Naive thymus-derived CD4-positive, alpha-beta T cell (primary cell): ENCODE data around the gene TMEM198. TPM values are rescaled to one million over a fixed set of nuclear protein-coding genes. Genes with fewer than 3 reads are reported as not detected.

Source experiments
- ATAC-seq: fragments of 150-1000 bp; cut with Tn5 transposase; 2 replicates; pipeline ENCODE4 v1.10.0; 2021; ENCODE audit warnings: mild to moderate bottlenecking, moderate library complexity
- CTCF ChIA-PET: fragments of 350-600 bp; sonication (Branson Sonifier 250); formaldehyde crosslinking; loops from one replicate; lab custom pipeline; 2021; ENCODE audit warnings: antibody characterized with exemption; lab: Charles Lee
- POLR2A ChIA-PET: fragments of 350-600 bp; sonication (Branson Sonifier 250); formaldehyde crosslinking; loops from one replicate; lab custom pipeline; 2021; ENCODE audit warnings: antibody characterized with exemption, inconsistent platforms; lab: Charles Lee
- DNase-seq, 9 donors: peaks; one replicate each; pipeline versions ENCODE4 v3.0.0 to v3.0.0-alpha.2; 2020 to 2022; ENCODE audit warnings: mixed read lengths in 1 of 9
- H3K27ac ChIP-seq: one replicate; pipeline ENCODE4 v1.7.0; 2013; ENCODE audit warnings: mild to moderate bottlenecking, low read depth, low read length, moderate library complexity
- H3K27me3 ChIP-seq, 2 donors: one replicate each; pipeline ENCODE4 v1.7.0; 2013; ENCODE audit warnings: low read length in 2 of 2, mild to moderate bottlenecking in 2 of 2, moderate library complexity in 2 of 2; ENCODE audit not compliant: control insufficient read depth in 2 of 2, insufficient read depth in 2 of 2
- H3K36me3 ChIP-seq, 3 experiments: 1 replicate in 2 of 3; 2 replicates in 1 of 3; pipeline ENCODE4 v1.7.0; 2013; ENCODE audit warnings: low read length in 3 of 3, mild to moderate bottlenecking in 3 of 3, moderate library complexity in 1 of 3; ENCODE audit not compliant: insufficient read depth in 3 of 3, control insufficient read depth in 2 of 3
- H3K4me1 ChIP-seq, 2 donors: one replicate each; pipeline ENCODE4 v1.7.0; 2013; ENCODE audit warnings: low read length in 2 of 2, mild to moderate bottlenecking in 2 of 2, moderate library complexity in 1 of 2; ENCODE audit not compliant: control insufficient read depth in 2 of 2, insufficient read depth in 2 of 2
- H3K4me3 ChIP-seq: 2 replicates; pipeline ENCODE4 v1.7.0; 2013; ENCODE audit warnings: mild to moderate bottlenecking, low read length
- H3K9me3 ChIP-seq, 3 experiments: 1 replicate in 2 of 3; 2 replicates in 1 of 3; pipeline ENCODE4 v1.7.0; 2013; ENCODE audit warnings: low read length in 3 of 3; ENCODE audit not compliant: control insufficient read depth in 2 of 3
- H3K27ac Mint-ChIP-seq, 9 donors: one replicate each; pipeline ENCODE4 v1.8.0; 2020 to 2022; ENCODE audit warnings: mixed read lengths in 9 of 9, mild to moderate bottlenecking in 8 of 9, moderate library complexity in 5 of 9, inconsistent platforms in 2 of 9
- H3K27me3 Mint-ChIP-seq, 5 donors: one replicate each; pipeline ENCODE4 v1.8.0; 2021 to 2022; ENCODE audit warnings: mixed read lengths in 5 of 5, mild to moderate bottlenecking in 1 of 5
- H3K36me3 Mint-ChIP-seq, 5 donors: one replicate each; pipeline ENCODE4 v1.8.0; 2020 to 2022; ENCODE audit warnings: mixed read lengths in 5 of 5, mild to moderate bottlenecking in 3 of 5, inconsistent platforms in 1 of 5
- H3K4me1 Mint-ChIP-seq, 7 donors: one replicate each; pipeline ENCODE4 v1.8.0; 2020 to 2022; ENCODE audit warnings: mixed read lengths in 7 of 7, mild to moderate bottlenecking in 3 of 7, inconsistent platforms in 1 of 7
- H3K4me3 Mint-ChIP-seq, 10 donors: one replicate each; pipeline ENCODE4 v1.8.0; 2020 to 2022; ENCODE audit warnings: mild to moderate bottlenecking in 10 of 10, mixed read lengths in 10 of 10, moderate library complexity in 6 of 10, inconsistent platforms in 2 of 10
- H3K9me3 Mint-ChIP-seq, 11 donors: one replicate each; pipeline ENCODE4 v1.8.0; 2020 to 2022; ENCODE audit warnings: mixed read lengths in 11 of 11, mild to moderate bottlenecking in 4 of 11, inconsistent platforms in 1 of 11, moderate library complexity in 1 of 11
- intact Hi-C, 2 donors: fragments of 100-400 bp; cut with micrococcal nuclease; formaldehyde crosslinking; loops; one replicate each; pipeline ENCODE4 v1.15.1; 2023
- polyA plus RNA-seq, 2 donors: library from polyadenylated mRNA; unstranded; fragments of 300-500 nt; fragmentation: Illumina TruSeq; gene quantifications; one replicate each; pipeline ENCODE4 v1.2.3, GENCODE V29; 2021
- total RNA-seq, 6 experiments: library from RNA in 5 of 6; stranded (reverse) in 5 of 6; gene quantifications; 1 replicate in 5 of 6; 2 replicates in 1 of 6; pipeline ENCODE4 v1.2.3 and lab custom pipeline; 2021 to 2026

The TMEM198 gene
- total and polyA plus RNA-seq, 7 experiments from 2014 or later = 0.45 to 0.69 (median 0.50) TPM; not detected in 3

GRCh38 chr2:219570194-219570923 is 26.5 kb downstream of the TMEM198 start:
- POLR2A ChIA-PET = interaction anchor here (0.7 kb wide), 1 partner anchor 27 kb away, joined by 3 read pairs; the partner anchor contains the start of genes CHPF and TMEM198
- DNase-seq (no peak), ATAC-seq (peak; percentile 17)
- Mint-ChIP-seq H3K9me3 (no peaks in the 10 kb centered on the region), H3K27me3 (peaks cover 17 to 57% (median 33%) of the 10 kb centered on the region in 5 donors), H3K27ac (no peak overlapping the region), H3K4me1 (peaks cover 0 to 5% (median 0%) of the 10 kb centered on the region in 7 donors), H3K4me3 (peak overlapping the region in 7 of 10 donors; percentile 17 to 78 (median 38)), H3K36me3 (no peaks in the 10 kb centered on the region)
- peaks cover 0 to 10% of the 10 kb centered on the region in 2 donors for H3K27me3 ChIP-seq
- no peaks in the 10 kb centered on the region for H3K4me1 ChIP-seq
- CTCF ChIA-PET = interaction anchor here (1.3 kb wide), 1 partner anchor 10 kb away, joined by 4 read pairs; no protein-coding TSS in a partner anchor
- no peak overlapping the region for H3K4me3 ChIP-seq
- H3K36me3 ChIP-seq = no peaks in the 10 kb centered on the region
- intact Hi-C loops = no loop called here
- H3K27ac ChIP-seq = no peak overlapping the region
- no peaks in the 10 kb centered on the region for H3K9me3 ChIP-seq

GRCh38 chr2:219570924-219571310 is 27.1 kb downstream of the TMEM198 start:
- Histone ChIP-seq H3K27me3 (peaks cover 0 to 10% of the 10 kb centered on the region in 2 donors), H3K9me3 (no peaks in the 10 kb centered on the region), H3K4me3 (no peak overlapping the region), H3K36me3 (no peaks in the 10 kb centered on the region), H3K4me1 (no peaks in the 10 kb centered on the region), H3K27ac (no peak overlapping the region)
- Mint-ChIP-seq H3K9me3 (no peaks in the 10 kb centered on the region), H3K4me3 (peak overlapping the region in 2 of 10 donors; percentile 35 to 78), H3K4me1 (peaks cover 0 to 5% (median 0%) of the 10 kb centered on the region in 7 donors), H3K27ac (no peak overlapping the region), H3K36me3 (no peaks in the 10 kb centered on the region), H3K27me3 (peaks cover 21 to 58% (median 39%) of the 10 kb centered on the region in 5 donors)
- ATAC-seq (peak; percentile 18), DNase-seq (no peak)
- CTCF ChIA-PET = interaction anchor here (1.3 kb wide), 1 partner anchor 10 kb away, joined by 4 read pairs; no protein-coding TSS in a partner anchor
- POLR2A ChIA-PET = interaction anchor here (0.6 to 0.7 kb wide), 2 partner anchors 27 kb away, joined by 3 to 5 read pairs; partner anchors contain the start of genes CHPF, STK11IP and TMEM198
- intact Hi-C loops = no loop called here

GRCh38 chr2:219571311-219572236 is 27.7 kb downstream of the TMEM198 start, which contains the start of gene OBSL1:
OBSL1 (minus strand) TSS chr2:219571539; CDS start chr2:219571232, 307 bp downstream.
- Histone ChIP-seq H3K36me3 (no peaks in the 10 kb centered on the region), H3K27me3 (peaks cover 0 to 10% of the 10 kb centered on the region in 2 donors), H3K4me1 (no peaks in the 10 kb centered on the region), H3K4me3 (no peak within 1 kb of the TSS), H3K27ac (no peak within 1 kb of the TSS), H3K9me3 (no peaks in the 10 kb centered on the region)
- no peaks in the 10 kb centered on the region for H3K9me3 Mint-ChIP-seq
- H3K27me3 Mint-ChIP-seq = peaks cover 21 to 58% (median 39%) of the 10 kb centered on the region in 5 donors
- POLR2A ChIA-PET = interaction anchor here (0.6 to 0.7 kb wide), 2 partner anchors 26 to 28 kb away, joined by 3 to 5 read pairs; partner anchors contain the start of genes CHPF, STK11IP and TMEM198
- peak within 1 kb of the TSS in 7 of 10 donors; percentile 17 to 78 (median 41) for H3K4me3 Mint-ChIP-seq
- intact Hi-C loops = no loop called here
- no peaks in the 10 kb centered on the region for H3K36me3 Mint-ChIP-seq
- DNase-seq = no peak
- H3K4me1 Mint-ChIP-seq = peaks cover 0 to 5% (median 0%) of the 10 kb centered on the region in 7 donors
- H3K27ac Mint-ChIP-seq = no peak within 1 kb of the TSS
- peak; percentile 23 for ATAC-seq
- CTCF ChIA-PET = interaction anchor here (1.3 kb wide), 1 partner anchor 11 kb away, joined by 4 read pairs; no protein-coding TSS in a partner anchor

- Mint-ChIP-seq H3K9me3 (no peaks in the 10 kb centered on the region), H3K36me3 (no peaks in the 10 kb centered on the region), H3K27me3 (peaks cover 25 to 62% (median 42%) of the 10 kb centered on the region in 5 donors), H3K27ac (no peak within 1 kb of the TSS), H3K4me3 (peak within 1 kb of the TSS in 8 of 10 donors; percentile 6 to 78 (median 24)), H3K4me1 (peaks cover 0 to 5% (median 0%) of the 10 kb centered on the region in 7 donors)
- no peak within 1 kb of the TSS for H3K4me3 ChIP-seq
- H3K27ac ChIP-seq = no peak within 1 kb of the TSS
- ChIA-PET POLR2A (no interaction called here), CTCF (no interaction called here)
- DNase-seq = no peak
- intact Hi-C loops = no loop called here
- H3K4me1 ChIP-seq = no peaks in the 10 kb centered on the region
- no peaks in the 10 kb centered on the region for H3K9me3 ChIP-seq
- H3K27me3 ChIP-seq = peaks cover 0 to 10% of the 10 kb centered on the region in 2 donors
- peak; percentile 19 for ATAC-seq
- no peaks in the 10 kb centered on the region for H3K36me3 ChIP-seq
Measured at GRCh38 chr2:219572237-219573001, 28.6 kb downstream of the TMEM198 start, which contains the start of gene INHA. INHA (plus strand) TSS chr2:219572310; CDS start chr2:219572375, 65 bp downstream.

GRCh38 chr2:219573166-219573565 is 29.3 kb downstream of the TMEM198 start:
- ChIA-PET POLR2A (no interaction called here), CTCF (no interaction called here)
- ATAC-seq = no peak
- no peaks in the 10 kb centered on the region for H3K36me3 ChIP-seq
- H3K27ac ChIP-seq = no peak overlapping the region
- Mint-ChIP-seq H3K9me3 (no peaks in the 10 kb centered on the region), H3K4me3 (peak overlapping the region in 3 of 10 donors; percentile 1 to 78 (median 6)), H3K27me3 (peaks cover 23 to 55% (median 44%) of the 10 kb centered on the region in 5 donors), H3K27ac (no peak overlapping the region), H3K4me1 (peaks cover 0 to 5% (median 0%) of the 10 kb centered on the region in 7 donors), H3K36me3 (no peaks in the 10 kb centered on the region)
- no peaks in the 10 kb centered on the region for H3K9me3 ChIP-seq
- H3K4me3 ChIP-seq = no peak overlapping the region
- intact Hi-C loops = no loop called here
- no peak for DNase-seq
- H3K4me1 ChIP-seq = no peaks in the 10 kb centered on the region
- peaks cover 0 to 10% of the 10 kb centered on the region in 2 donors for H3K27me3 ChIP-seq
